OCI-LY7 (cell line): Measurements from ENCODE around the gene TYMP.

Source experiments
- CTCF ChIP-seq: fragments of 200-600 bp; sonication (generic); conservative IDR thresholded peaks from 2 replicates; pipeline ENCODE4 v1.5.1; 2014; ENCODE audit warnings: mild to moderate bottlenecking, antibody characterized with exemption, low read length, moderate library complexity, mixed read lengths
- EZH2phosphoT487 ChIP-seq: fragments of 200-600 bp; sonication (generic); IDR thresholded peaks from 2 replicates; pipeline ENCODE4 v1.6.1; 2018; ENCODE audit warnings: low read depth, borderline replicate concordance, mild to moderate bottlenecking, mixed run types, antibody characterized with exemption, low read length, moderate library complexity, mixed read lengths

GRCh38 chr22:50522806-50523438 is 6.9 kb downstream of the TYMP start:
- TF ChIP-seq CTCF (no peak), EZH2phosphoT487 (no peak)
